DOHH2 (cell line): Measurements from ENCODE around the gene VPS37C.

Source experiments
- EZH2phosphoT487 ChIP-seq: fragments of 200-600 bp; sonication (generic); IDR thresholded peaks from 2 replicates; pipeline ENCODE4 v1.6.1; 2017; ENCODE audit warnings: borderline replicate concordance, mild to moderate bottlenecking, antibody characterized with exemption, low read length, moderate library complexity, mixed read lengths
- TF ChIP-seq, protein P1 (sequence below): fragments of 200-600 bp; sonication (generic); IDR thresholded peaks from one replicate; pipeline ENCODE4 v1.5.1; 2014; ENCODE audit warnings: antibody characterized with exemption, mild to moderate bottlenecking, low read depth, low read length; ENCODE audit not compliant: poor library complexity, severe bottlenecking

DNA sequence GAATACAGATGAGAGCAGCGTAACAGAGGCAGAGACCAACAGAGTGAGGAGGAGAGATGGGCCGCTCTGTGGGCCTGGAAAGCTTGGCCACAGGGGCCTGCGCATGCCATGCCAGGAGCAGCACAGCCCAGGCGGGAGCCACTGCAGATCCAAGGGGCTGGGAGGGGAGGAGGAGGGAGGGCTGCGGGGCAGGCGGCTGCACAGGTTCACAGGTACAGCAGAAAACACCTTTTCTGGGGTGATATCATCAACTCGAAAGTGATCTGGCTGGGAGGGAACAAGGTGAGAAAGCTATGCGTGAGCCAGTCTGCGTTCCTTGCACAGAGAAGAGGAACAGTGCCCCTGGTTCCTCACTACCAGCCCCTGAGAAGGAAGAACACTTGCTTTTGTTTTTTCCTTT lies 14.8 kb downstream of the VPS37C start:
- TF ChIP-seq, protein P1, sequence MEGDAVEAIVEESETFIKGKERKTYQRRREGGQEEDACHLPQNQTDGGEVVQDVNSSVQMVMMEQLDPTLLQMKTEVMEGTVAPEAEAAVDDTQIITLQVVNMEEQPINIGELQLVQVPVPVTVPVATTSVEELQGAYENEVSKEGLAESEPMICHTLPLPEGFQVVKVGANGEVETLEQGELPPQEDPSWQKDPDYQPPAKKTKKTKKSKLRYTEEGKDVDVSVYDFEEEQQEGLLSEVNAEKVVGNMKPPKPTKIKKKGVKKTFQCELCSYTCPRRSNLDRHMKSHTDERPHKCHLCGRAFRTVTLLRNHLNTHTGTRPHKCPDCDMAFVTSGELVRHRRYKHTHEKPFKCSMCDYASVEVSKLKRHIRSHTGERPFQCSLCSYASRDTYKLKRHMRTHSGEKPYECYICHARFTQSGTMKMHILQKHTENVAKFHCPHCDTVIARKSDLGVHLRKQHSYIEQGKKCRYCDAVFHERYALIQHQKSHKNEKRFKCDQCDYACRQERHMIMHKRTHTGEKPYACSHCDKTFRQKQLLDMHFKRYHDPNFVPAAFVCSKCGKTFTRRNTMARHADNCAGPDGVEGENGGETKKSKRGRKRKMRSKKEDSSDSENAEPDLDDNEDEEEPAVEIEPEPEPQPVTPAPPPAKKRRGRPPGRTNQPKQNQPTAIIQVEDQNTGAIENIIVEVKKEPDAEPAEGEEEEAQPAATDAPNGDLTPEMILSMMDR = no peak
- TF ChIP-seq EZH2phosphoT487 = no peak
